Astrocyte of the spinal cord (primary cell): ENCODE data around the gene SH3TC2.

Experiments
- DNase-seq: peaks from one replicate; pipeline ENCODE4 v3.0.0; 2011; ENCODE audit warnings: low read depth, low spot score
- H3K4me3 ChIP-seq: 2 replicates; pipeline ENCODE4 v1.5.1; 2011; ENCODE audit warnings: low read depth, mild to moderate bottlenecking, low read length, moderate library complexity
- CTCF ChIP-seq: IDR thresholded peaks from 2 replicates; pipeline ENCODE4 v1.5.1; 2012; ENCODE audit warnings: low read depth, mild to moderate bottlenecking, low read length, inconsistent platforms
- in situ Hi-C: cut with HindIII; loops from 2 replicates; pipeline ENCODE4 v1.10.0; 2017; ENCODE audit warnings: low sequenced_read_pairs

The SH3TC2 gene

GRCh38 chr5:149073213-149073612 lies 10.4 kb upstream of the SH3TC2 start:
- DNase-seq, result no peak
- TF ChIP-seq CTCF, result no peak
- H3K4me3 ChIP-seq, result no peak overlapping the region
- in situ Hi-C loops, result no loop called here

GRCh38 chr5:149072791-149073190 lies 9.9 kb upstream of the SH3TC2 start:
- in situ Hi-C loops, result no loop called here
- no peak overlapping the region for H3K4me3 ChIP-seq
- no peak for TF ChIP-seq CTCF
- no peak for DNase-seq

- no peak for DNase-seq
- no peak for TF ChIP-seq CTCF
- H3K4me3 ChIP-seq, result no peak overlapping the region
- in situ Hi-C loops, result no loop called here
Measured at GRCh38 chr5:149072376-149072775, 9.5 kb upstream of the SH3TC2 start.

- no peak for TF ChIP-seq CTCF
- in situ Hi-C loops, result no loop called here
- DNase-seq, result no peak
- H3K4me3 ChIP-seq, result no peak overlapping the region
Measured at GRCh38 chr5:149071756-149072155, 8.9 kb upstream of the SH3TC2 start.

GRCh38 chr5:149071216-149071615 lies 8.4 kb upstream of the SH3TC2 start:
- DNase-seq, result no peak
- TF ChIP-seq CTCF, result no peak
- no peak overlapping the region for H3K4me3 ChIP-seq
- in situ Hi-C loops, result no loop called here

GRCh38 chr5:149069711-149070110 lies 6.8 kb upstream of the SH3TC2 start:
- in situ Hi-C loops, result no loop called here
- no peak for TF ChIP-seq CTCF
- no peak overlapping the region for H3K4me3 ChIP-seq
- DNase-seq, result no peak

GRCh38 chr5:149063896-149064478 lies 1.1 kb upstream of the SH3TC2 start:
- no peak for DNase-seq
- H3K4me3 ChIP-seq, result no peak overlapping the region
- in situ Hi-C loops, result no loop called here
- no peak for TF ChIP-seq CTCF
